ENCODE results near the gene MPC2.
A peak's percentile ranks its signal among the peaks of the same experiment; 100 is the strongest.

MPC2 gene

GRCh38 chr1:167943541-167943940, 6.7 kb upstream of the MPC2 start:
- Histone ChIP-seq H3K4me3 (replicated peaks; ENCODE audit: insufficient read depth, low read length) (no peak overlapping the region), H3K27ac (replicated peaks) (no peak overlapping the region), H3K27me3 (ENCODE audit: insufficient read depth, poor library complexity, severe bottlenecking) (no peaks in the 10 kb centered on the region)
- no peak for DNase-seq (ENCODE audit: low read depth in 1 of 2, low spot score in 1 of 2)
- TF ChIP-seq REST (IDR thresholded peaks at IDR 0.05; ENCODE audit: insufficient replicate concordance, low read depth) = no peak
- TF ChIP-seq SPI1 (IDR thresholded peaks at IDR 0.05; ENCODE audit: borderline replicate concordance, low read depth) = no peak
- TF ChIP-seq POLR2AphosphoS5 (IDR thresholded peaks at IDR 0.05; ENCODE audit: low read depth) = no peak
- no peak for TF ChIP-seq GABPA (IDR thresholded peaks at IDR 0.05; ENCODE audit: low read depth)
- TF ChIP-seq, protein P1, sequence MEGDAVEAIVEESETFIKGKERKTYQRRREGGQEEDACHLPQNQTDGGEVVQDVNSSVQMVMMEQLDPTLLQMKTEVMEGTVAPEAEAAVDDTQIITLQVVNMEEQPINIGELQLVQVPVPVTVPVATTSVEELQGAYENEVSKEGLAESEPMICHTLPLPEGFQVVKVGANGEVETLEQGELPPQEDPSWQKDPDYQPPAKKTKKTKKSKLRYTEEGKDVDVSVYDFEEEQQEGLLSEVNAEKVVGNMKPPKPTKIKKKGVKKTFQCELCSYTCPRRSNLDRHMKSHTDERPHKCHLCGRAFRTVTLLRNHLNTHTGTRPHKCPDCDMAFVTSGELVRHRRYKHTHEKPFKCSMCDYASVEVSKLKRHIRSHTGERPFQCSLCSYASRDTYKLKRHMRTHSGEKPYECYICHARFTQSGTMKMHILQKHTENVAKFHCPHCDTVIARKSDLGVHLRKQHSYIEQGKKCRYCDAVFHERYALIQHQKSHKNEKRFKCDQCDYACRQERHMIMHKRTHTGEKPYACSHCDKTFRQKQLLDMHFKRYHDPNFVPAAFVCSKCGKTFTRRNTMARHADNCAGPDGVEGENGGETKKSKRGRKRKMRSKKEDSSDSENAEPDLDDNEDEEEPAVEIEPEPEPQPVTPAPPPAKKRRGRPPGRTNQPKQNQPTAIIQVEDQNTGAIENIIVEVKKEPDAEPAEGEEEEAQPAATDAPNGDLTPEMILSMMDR (IDR thresholded peaks at IDR 0.05; ENCODE audit: insufficient read depth, low read length) = no peak

GRCh38 chr1:167940264-167940663, 3.4 kb upstream of the MPC2 start:
- no peak for DNase-seq (ENCODE audit: low read depth in 1 of 2, low spot score in 1 of 2)
- TF ChIP-seq SPI1 (IDR thresholded peaks at IDR 0.05; ENCODE audit: borderline replicate concordance, low read depth) (no peak), REST (IDR thresholded peaks at IDR 0.05; ENCODE audit: insufficient replicate concordance, low read depth) (no peak), POLR2AphosphoS5 (IDR thresholded peaks at IDR 0.05; ENCODE audit: low read depth) (no peak)
- TF ChIP-seq, protein P1 (IDR thresholded peaks at IDR 0.05; ENCODE audit: insufficient read depth, low read length) = no peak
- Histone ChIP-seq H3K27ac (replicated peaks) (no peak overlapping the region), H3K4me3 (replicated peaks; ENCODE audit: insufficient read depth, low read length) (no peak overlapping the region), H3K27me3 (ENCODE audit: insufficient read depth, poor library complexity, severe bottlenecking) (no peaks in the 10 kb centered on the region)

- no peaks in the 10 kb centered on the region for H3K27me3 ChIP-seq (ENCODE audit: insufficient read depth, poor library complexity, severe bottlenecking)
- no peak for TF ChIP-seq POLR2AphosphoS5 (IDR thresholded peaks at IDR 0.05; ENCODE audit: low read depth)
- no peak for TF ChIP-seq REST (IDR thresholded peaks at IDR 0.05; ENCODE audit: insufficient replicate concordance, low read depth)
- TF ChIP-seq GABPA (IDR thresholded peaks at IDR 0.05; ENCODE audit: low read depth) = no peak; the same call in 1 of the 2 replicates
- no peak for TF ChIP-seq SPI1 (IDR thresholded peaks at IDR 0.05; ENCODE audit: borderline replicate concordance, low read depth)
- TF ChIP-seq, protein P1 (IDR thresholded peaks at IDR 0.05; ENCODE audit: insufficient read depth, low read length) = no peak
- no peak for DNase-seq (ENCODE audit: low read depth in 1 of 2, low spot score in 1 of 2)
- peak overlapping the region; percentile 83 for H3K4me3 ChIP-seq (replicated peaks; ENCODE audit: insufficient read depth, low read length)
- H3K27ac ChIP-seq (replicated peaks) = peak overlapping the region; percentile 100
Measured at GRCh38 chr1:167938080-167938636, 1.3 kb upstream of the MPC2 start.
